Urothelium cell line (cell line): ENCODE data around the gene DIABLO.
"Not testable (repeated sequence)": the region's sequence is repeated elsewhere in the genome, so short reads cannot be mapped to it uniquely, and the experiment has no call there.

ENCODE experiments used
- DNase-seq: peaks from one replicate; pipeline ENCODE4 v3.0.0; 2011; ENCODE audit warnings: low spot score, mixed read lengths
- FAIRE-seq: peaks from 2 replicates; lab custom pipeline; 2011; peaks lifted over from hg19 to GRCh38; lab: Jason Lieb, UNC

Gene DIABLO

DNA sequence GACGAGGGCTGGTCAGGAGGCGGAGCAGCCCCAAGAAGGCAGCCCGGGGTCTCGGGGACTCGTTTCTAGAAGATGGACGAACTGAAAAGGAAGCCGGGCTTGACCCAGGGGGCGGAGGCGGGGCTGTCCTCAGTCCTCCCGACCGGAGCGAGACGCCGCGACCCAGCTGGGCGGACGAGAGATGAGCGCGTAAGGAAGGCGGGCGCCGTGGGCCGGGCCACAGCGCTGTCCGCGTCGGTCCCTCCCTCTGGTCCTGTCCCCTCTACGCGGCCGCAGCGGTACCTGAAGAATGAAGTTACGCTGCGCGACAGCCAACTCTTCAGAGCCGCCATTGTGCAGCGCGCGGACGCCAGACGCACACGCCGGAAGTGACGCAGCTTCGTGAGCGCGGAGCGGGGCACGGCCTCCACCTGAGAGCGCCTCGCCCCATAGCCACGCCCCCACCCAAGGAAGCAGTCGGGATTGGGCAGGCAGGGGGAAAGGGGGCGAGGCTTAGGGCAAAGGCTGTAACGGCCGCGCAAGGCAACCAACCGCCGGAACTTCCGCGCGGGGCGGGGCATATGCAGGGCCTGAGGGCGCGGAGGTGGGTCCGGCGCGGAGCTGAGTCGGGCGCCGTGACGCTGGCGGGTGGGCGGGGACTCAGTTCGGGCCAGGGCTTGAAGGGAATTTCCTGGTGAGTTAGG, at the start of gene DIABLO:
TSS of gene DIABLO (minus strand) at position 370 of the 683 bp plus-strand sequence. CDS start at position 332, 38 bp downstream.
- FAIRE-seq (peak; percentile 99), DNase-seq (peak; percentile 99)

DNA sequence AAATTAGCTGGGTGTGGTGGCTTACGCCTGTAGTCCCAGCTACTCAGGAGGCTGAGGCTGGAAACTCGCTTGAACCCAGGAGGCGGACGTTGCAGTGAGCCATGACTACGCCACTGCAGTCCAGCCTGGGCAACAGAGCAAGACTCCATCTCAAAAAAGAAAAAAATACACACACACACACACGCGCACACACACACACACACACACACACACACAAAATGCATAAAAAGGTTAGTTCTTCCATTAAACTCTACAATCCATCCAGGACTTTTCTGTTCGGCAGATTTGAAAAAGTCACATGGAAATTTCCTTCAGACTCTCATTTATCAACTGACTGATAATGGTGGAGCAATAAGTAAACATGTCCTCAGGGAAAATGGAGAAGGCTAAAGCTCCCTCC, 49.6 kb upstream of the DIABLO start:
- FAIRE-seq = no peak
- no peak for DNase-seq

DNA sequence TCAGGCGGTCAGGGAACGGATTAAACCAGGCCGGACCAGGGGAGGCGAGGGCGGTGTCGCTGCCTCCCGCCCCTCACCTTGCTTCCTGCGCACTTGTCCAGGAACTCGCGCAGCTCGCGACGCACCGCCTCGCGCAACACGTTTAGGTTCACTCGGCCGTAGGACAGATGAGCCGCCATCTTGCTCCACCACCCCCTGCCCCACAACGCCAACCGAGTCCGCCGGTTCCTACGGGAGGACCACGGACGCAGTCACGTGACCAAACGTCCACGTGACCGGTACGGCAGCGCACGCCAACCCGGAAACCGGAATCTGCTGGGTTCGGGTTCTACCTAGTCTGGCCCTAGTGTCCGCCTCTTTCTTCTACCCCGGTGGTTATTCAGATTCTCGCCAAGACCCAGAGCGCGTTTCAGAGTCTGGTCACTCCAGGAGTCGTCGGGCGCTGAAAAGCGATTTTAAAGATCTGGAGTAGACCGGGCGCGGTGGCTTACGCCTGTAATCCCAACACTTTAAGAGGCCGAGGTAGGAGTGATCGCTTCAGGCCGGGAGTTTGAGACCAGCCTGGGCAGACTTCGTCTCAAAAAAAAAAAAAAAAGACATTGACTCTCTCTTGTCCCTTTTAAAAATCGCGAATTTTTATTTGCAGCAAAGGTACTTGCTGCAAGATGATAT, 40.5 kb upstream of the DIABLO start, which contains the start of gene VPS33A:
TSS of gene VPS33A (minus strand) at position 265 of the 672 bp plus-strand sequence. CDS start at position 179, 86 bp downstream.
- DNase-seq = peak; percentile 96

DNA sequence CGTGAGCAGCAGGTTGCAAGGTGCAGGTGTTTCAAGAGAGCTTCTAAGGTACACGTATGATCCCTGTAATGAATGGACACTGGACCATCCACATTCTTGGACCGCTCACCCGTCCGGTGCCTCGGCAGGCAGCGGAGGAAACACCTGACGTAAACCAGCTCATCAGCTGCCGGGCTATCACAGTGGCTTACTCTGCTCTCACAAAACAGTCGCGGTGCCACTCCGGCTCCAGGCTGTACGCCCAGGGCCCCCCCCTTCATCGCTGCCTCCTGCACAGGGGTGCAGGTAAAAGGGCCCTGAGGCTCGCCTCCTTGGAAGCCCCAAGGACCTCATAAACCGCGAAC, 40.0 kb upstream of the DIABLO start:
- DNase-seq (no peak), FAIRE-seq (no peak)

More for the DNA sequence above, 40.5 kb upstream of the DIABLO start, which contains the start of gene VPS33A:
- peak; percentile 92 for FAIRE-seq

DNA sequence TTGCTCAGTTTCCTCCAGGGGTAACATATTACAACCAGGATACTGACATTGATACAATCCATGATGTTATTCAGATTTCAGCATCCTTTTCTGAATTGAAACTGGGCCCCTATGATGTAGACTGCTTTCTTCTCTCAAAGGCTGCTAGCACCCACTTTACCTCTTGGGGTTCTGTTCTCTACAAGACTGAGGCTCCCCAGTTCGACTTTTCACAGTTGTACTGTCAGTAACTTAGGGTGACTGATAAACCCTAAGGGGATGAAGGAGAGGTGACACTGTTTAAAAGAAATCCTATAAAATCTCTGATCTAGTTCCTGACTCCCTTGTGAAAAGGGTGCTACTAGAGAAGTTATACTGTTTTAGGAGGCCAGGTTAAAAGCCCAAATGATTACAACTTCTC, 39.6 kb upstream of the DIABLO start:
- FAIRE-seq (no peak), DNase-seq (no peak)

DNA sequence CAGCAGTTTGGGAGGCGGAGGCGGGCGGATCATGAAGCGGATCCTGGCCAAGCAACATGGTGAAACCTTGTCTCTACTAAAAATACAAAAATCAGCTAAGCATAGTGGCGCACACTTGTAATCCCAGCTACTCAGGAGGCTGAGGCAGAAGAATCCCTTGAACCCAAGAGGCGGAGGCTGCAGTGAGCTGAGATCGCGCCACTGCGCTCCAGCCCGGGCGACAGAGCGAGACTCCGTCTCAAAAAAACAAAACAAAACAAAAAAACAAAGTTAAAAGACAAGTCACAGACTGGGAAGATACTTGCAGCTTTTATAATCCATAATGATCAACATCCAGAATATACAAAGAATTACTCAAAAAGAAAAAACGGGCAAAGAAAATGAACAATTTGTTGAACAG, 34.9 kb upstream of the DIABLO start:
- not testable (repeated sequence) for DNase-seq, FAIRE-seq

DNA sequence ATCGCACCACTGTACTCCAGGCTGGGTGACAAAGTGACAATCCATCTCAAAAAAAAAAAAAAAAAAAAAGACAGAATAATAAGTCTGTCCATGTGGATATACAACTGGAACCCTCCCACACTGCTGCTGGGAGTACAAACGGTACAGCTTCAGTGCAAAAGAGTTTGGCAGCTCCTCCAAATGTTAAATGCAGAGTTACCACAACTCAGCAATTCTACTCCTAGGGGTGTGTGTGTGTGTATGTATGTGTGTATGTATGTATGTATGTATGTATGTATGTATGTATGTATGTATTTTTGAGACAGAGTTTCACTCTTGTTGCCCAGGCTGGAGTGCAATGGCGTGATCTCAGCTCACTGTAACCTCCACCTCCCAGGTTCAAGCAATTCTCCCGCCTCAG, 33.1 kb upstream of the DIABLO start:
- DNase-seq, FAIRE-seq: not testable (repeated sequence)

DNA sequence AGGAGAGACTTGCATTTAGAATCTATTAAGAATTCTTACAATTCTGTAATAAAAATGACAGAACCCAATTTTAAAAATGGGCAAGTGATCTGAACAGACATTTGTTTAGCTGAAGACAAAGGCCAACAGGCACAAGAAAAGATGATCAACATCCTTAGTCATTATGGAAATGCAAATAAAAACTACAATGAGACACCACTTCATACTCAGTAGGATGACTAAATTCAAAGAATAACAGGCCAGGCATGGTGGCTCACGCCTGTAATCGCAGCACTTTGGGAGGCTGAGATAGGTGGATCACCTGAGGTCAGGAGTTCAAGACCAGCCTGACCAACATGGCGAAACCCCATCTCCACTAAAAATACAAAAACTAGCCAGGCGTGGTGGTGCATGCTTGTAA, 32.6 kb upstream of the DIABLO start:
- not testable (repeated sequence) for FAIRE-seq

DNA sequence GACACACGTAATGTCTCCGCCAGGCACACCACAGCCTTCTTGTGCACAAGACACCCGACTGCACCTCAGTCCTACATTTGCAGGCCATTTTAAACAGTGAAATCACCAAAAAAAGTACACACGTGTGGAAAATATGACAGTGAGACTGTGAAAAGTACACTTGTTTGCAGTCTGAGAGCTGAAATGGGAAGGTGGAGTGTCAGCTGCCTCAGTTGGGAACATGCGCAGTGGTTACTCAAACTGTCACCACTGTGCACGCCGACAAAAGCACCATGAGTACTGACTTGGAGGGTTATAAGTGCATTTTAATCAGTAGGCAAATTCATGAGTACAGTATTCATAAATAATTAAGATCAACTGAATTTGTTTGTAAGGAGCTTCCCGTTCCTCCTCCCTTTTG, 24.7 kb upstream of the DIABLO start:
- FAIRE-seq = no peak
- no peak for DNase-seq

More for the DNA sequence above, 32.6 kb upstream of the DIABLO start:
- DNase-seq = not testable (repeated sequence)

DNA sequence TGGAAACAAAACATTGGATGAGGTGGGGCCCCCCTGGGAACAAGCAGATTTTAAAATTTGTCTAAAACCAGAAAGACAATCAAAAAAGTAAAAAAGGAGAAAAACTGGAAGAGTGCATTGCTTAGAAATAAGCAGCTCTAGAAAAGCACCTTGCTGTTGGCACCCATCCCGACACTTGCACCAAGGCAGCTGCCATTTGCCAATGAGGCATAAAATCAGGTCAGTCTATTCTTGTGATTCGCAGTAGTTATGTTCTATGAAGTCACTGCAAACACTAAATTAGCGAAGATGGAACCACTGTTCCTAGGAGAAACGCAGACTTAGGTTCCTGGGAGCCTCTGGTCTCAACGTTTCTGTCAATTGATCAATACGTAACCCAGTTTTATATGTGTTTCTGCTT, 24.2 kb upstream of the DIABLO start:
- DNase-seq = no peak
- no peak for FAIRE-seq

DNA sequence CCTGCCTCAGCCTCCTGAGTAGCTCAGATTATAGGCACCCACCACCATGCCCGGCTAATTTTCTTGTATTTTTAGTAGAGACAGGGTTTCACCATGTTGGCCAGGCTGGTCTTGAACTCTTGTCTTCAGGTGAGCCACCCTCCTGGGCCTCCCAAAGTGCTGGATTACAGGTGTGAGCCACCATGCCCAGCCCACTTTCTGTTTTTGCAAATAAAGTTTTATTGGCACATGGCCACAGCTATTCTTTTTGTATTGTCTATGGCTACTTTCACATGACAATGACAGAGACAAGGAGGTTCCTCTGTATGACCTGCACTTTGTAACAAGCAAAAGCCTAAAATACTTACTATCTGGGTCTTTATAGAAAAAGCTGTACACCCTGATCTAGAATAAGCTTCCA, 19.7 kb upstream of the DIABLO start:
- no peak for FAIRE-seq
- DNase-seq = no peak

DNA sequence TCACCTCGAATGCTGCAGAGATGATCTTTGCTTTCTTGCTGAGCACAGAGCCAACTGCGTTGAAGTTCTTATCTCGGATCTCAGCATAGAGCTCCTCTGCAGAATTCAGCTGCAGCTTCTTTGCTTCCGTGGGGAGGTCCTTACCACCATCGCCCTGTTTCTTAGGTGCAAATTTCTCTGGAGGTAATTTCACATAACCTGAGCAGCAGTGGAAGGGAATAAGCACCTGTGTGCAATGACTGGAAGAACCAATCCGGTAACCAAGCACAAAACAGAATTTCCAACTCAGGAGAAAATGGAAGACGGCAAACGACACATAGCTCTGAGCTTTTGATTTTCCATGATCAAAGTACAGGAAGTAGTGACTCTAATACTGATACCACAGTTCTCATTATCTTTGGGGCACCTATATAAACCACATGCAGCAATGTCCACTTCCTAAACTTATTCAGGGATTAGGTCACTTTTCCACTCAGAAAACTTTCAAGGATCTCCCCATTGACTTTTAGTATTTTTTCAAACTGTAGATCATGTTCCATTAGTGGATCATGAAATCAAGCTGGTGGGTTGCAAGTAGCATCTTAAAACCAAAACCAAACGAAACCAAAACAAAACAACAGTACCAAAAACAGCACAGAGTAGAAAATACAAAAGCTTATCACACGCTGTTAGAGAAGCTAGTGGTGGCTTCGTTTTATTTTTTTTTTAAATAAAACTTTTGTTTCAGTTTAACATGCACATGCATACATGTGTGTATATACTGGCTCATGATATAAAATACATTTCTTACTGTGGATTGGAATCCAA, 18.9 kb upstream of the DIABLO start:
- DNase-seq (no peak), FAIRE-seq (no peak)

DNA sequence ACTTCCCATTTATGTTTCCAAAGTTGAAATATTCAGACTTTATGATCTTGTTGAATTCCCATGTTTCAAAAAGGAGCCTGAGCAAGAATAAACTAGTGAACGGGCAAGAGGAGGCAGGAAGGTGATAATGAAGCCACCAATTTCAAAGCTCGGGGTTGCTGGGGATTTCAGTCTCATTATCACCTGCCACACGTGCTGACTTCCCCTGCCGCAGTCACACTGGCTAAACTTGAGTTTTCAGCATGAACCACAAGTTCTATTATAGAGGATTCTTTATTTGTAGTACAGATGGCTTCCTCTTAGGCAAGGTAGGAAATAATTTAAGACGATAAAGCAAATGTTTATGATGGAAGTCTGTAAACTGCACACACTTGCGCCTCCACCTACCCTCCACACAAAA, 18.1 kb upstream of the DIABLO start:
- FAIRE-seq (no peak), DNase-seq (no peak)

DNA sequence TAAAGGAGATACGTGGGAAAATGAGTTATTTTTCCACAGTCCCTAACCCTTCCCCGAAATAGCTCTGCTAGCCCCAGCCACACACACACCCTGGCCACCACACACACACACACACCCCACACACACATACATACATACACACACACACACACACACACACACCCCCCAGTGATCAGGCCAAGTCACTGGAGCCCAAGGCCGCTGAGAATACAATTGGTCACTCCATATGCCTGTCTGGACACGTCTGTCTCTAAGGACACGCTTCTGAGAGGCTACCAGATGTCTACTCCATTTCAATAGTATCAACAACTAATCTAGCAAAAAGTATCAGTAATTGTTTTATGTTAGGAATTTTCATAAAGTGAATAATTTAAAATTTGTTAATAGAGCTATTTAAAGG, 13.0 kb upstream of the DIABLO start:
- no peak for DNase-seq
- FAIRE-seq = no peak

DNA sequence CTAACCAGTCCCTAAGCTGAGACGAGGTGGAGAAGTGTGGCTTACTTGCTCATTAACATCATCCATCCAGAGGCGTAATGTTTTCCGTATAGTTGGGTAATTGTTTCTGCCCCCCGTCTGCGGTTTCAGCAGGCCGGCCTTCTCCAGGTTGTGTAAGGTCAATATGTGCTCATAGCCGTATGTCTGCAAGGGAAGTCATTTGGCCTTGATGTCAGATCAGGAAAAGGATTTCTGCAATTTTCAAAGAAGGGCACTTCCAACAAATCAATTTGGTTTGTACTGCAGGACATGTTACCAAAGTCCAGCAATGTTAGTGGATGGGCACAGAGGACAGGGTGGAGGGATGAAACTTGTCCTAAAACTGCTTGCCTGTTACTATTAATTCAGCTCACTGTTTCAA, 9.9 kb upstream of the DIABLO start:
- DNase-seq (no peak), FAIRE-seq (no peak)

DNA sequence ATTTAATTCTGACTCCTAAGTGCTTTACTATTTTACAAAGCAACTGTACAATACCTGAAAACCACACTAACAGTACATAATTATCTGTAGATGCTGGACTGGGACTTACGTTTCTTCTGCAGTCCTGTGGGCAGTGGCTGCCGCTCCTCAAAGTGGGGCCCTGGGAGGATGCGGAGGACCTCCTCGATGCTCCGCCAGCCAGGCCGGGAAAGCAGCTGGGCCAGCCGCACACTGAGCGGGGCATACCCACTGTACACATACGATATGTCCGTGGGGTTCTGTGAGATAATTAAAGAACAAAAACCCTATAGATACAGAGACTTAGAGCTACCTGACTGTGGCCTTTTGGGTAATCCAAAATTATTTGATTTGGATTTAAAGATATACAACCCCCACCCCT, 6.8 kb upstream of the DIABLO start:
- no peak for DNase-seq
- no peak for FAIRE-seq

DNA sequence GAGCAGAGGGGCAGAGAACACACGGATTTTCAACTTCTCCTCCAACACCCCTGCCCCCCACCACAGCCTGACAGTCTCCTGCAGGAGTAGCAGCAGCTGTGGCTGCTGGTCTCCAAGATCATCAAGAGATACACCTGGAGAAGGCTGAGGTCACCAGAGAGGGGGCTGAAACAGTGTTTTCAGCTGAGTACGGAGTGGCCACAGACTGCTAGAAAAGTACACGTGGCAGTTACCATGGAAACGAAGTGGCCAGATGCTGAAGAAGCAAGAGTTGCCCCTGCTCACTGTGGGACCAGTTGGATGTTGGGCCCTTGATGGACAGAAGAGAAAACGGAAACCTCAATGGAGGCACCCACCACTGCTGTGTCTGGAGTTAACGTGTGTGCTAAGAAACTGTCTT, 4.9 kb upstream of the DIABLO start:
- DNase-seq = no peak
- no peak for FAIRE-seq

DNA sequence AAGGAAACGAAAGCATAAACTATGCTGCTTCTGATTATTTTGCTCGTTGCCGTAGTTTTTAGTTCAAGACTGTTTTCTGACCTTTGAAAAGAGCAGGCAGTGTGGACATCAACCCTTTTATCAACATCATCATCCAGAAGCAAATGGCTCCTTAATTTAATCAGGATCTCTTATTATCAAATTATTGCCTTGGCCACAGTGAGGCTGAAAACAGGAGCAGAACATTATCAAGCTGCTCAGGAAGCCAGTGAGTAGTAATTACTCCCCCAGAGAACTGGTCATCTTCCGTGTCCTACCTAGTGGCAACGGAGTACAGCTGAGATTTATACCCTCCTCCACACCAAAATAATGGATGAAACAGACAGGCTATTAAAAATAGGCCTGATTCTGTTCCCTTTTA, 2.2 kb upstream of the DIABLO start:
- DNase-seq (no peak), FAIRE-seq (no peak)

DNA sequence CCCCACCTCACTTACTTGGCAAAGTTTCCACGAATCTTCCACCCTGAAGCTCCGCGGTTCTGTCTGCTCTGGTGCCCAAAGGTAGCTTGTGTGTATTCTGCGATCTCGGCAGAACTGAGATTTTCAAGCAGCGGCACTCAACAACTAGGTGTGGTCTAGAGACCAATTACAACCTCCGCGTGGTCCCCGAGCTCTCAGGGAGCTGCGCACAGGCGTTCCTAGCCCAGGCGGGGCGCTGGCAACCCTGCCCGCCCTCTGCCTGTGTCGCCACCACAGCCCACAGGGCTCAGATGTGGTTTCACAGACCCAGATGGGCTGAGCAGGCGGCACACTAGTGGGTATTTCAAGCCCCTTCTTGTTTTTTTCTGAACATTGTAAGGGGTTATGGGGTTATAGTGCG, 1.5 kb upstream of the DIABLO start:
- no peak for DNase-seq
- FAIRE-seq = no peak

DNA sequence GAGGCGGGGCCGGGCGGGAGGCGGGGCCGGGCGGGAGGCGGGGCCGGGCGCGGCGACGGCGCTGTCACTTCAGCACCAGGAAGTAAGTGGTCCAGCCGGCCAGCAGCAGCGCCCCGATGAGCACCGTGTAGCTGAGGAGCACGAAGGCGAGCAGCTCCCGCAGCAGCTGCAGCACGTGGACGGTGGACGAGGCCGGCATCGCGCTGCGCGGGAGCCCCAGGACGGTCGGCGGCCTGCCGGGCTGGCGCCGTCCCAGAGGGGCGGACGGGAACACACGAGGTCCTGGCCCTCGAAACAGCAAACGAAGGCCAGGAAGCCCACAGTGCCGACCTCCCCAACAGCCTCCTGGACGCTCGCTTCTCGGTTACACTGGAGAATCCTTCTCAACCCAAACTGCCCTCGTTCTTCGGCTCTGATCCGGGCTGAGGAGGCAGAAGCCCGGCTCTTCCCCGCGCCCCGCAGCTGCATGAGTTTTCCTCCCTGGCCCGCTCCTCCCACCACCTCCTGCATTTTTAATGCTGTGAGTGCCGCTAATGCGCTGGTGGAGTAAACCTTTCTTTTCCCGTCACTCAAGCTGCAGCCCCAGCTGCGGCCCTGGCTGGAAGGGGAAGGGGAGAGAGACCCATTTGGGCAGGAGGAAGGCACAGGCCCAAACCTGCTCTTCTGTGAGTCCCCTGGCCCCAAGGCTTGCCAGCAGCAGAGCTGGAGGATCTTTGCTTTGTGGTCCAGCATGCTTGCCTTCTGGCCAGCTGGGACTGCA, 694 bp upstream of the DIABLO start:
- DNase-seq (no peak), FAIRE-seq (no peak)

DNA sequence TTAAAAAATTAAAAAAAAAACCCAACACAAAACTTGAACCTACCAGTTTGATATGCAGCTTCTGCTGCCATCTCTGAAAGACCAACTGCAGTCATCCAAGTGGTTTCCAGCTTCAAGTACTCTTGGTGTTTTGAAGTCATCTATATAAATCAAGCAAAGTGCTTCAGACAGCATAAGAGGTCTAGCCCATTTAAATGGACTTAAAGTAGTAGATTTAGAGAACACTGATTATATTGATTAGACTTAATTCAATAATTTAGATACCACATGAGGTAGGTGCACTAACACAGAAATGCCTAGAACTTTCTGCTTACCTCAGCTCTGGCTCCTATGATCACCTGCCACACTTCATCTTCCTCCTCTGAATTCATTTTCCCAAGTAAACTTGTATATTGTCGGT, 9.4 kb downstream of the DIABLO start:
- FAIRE-seq = no peak
- DNase-seq = no peak
